NCI-H187 (cell line): ENCODE results near the gene LDLRAD4.
"Not testable (repeated sequence)": the region's sequence is repeated elsewhere in the genome, so short reads cannot be mapped to it uniquely, and the experiment has no call there.

ENCODE experiments used
- DNase-seq, 2 experiments: peaks; one replicate each; lab custom pipeline; 2025; lab: John Stamatoyannopoulos, UW

Gene LDLRAD4

DNA sequence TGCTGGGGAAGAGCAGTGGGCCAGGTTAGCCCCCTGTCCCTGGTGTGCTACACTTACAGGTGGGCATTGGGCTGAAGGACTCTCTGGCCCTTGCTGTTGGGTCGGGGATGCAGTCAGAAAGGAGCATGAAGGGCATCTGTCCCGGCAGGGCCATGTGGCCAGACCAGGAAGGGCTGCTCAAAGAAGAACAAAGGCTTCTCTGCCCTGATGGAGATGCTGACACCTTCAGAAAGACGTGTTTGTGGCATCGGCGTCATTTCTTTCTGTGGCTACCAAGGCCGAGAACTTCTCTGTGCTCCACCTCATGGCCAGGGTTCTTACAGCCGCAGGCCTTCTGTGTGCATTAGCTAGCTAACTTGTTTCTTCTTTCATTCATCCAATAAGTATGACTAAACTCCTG lies 268.7 kb downstream of the LDLRAD4 start:
- no peak for DNase-seq

DNA sequence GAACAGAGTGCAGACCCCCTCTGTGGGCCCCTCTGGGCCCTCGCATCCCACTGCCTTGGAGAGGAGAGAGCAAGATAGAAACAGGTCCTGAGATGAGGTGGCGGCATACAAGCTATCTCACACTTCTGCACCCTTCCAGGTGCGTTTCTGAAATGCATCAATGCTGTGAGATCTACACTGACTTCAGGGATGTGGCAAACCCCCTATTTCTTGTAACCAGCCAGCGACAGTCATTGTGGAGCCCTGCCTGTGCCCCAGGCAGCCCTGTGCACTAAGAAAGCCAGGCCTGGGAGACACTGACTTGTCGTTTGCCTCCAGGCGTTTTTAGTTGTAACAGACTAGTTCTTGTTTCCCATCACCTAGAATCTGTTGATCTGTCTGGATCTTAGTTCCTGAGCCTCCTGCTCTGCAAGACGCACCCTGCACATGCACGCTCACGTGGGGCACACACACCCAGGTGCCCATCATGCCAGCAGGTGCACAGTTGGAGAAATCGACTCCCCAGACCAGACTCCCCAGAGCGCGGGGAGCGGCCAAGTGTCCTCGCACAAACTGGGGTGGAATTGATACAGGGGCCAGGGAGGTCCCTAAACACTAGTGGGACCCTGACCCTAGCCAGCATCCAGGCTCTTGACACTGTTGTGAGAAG lies 269.8 kb downstream of the LDLRAD4 start:
- no peak for DNase-seq

DNA sequence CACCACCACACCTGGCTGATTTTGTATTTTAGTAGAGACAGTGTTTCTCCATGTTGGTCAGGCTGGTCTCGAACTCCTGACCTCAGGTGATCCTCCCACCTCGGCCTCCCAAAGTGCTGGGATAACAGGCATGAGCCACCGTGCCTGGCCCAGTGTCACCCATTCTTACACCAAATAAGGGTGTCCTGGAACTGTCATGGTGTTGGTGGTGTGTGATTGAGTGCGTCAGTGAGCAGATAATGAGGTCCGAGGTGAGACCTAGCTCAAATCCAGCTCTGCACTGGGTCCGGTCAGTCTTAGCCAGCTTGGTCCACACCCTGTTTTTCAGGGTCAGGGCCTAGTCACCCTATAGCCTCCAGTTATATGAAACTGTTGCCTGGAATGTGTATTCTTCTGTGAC lies 270.7 kb downstream of the LDLRAD4 start:
- not testable (repeated sequence) for DNase-seq

DNA sequence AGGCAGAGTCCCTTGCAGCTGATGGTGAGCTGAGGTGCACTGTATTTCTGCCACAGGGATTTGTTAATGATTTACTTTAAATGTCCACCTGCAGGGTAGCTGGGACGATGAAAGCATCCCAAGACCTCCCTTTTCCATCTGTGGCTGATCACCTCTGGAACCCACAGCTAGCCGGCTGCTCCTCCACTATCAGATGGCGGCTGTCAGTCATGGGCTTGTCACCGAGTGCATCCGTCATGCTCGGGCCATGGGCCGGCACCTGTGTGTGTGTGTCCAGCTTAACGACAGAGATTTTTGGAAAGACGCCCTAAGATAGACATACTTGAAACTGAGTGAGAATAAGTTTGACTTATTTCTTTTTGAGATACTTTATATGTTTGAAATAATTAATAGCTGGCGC lies 272.6 kb downstream of the LDLRAD4 start:
- DNase-seq, result no peak

DNA sequence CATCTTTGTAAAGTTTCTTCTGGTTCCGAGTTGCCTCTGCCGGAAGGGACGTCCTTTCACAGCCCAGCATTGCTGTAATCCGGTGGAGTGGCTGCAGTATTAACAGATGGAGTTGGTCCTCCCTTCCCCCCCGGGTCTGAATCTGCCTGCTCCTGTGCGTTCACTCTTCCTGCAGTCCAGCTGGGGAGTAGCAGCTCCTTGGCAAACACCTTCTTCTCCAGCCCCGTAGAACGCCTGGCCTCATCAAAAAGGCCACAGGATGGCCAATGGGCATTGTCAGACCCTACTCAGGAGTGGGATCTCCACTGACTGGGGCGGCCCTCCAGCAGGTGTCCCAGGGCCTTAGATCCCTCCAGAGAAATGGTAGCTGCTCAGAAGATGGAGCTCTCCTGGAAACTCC lies 273.8 kb downstream of the LDLRAD4 start:
- no peak for DNase-seq

DNA sequence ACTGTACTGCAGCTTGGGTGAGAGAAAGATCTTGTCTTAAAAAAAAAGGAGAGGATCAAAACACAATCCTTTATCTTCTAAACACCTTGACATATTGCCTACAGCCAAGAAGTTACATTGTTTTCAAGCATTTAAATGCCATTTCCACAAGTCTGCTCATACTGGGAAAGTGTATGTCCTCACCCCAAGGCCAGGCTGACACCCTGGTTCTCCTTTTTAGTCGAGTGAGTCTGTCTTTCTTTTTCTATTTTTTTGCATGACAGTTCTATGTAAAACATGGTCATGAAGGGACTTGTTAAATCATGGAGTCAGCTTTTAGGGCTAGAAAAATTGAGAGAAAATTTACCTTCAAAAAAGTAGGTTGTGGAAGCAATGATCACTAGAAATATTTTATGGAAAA lies 274.5 kb downstream of the LDLRAD4 start:
- no peak for DNase-seq

DNA sequence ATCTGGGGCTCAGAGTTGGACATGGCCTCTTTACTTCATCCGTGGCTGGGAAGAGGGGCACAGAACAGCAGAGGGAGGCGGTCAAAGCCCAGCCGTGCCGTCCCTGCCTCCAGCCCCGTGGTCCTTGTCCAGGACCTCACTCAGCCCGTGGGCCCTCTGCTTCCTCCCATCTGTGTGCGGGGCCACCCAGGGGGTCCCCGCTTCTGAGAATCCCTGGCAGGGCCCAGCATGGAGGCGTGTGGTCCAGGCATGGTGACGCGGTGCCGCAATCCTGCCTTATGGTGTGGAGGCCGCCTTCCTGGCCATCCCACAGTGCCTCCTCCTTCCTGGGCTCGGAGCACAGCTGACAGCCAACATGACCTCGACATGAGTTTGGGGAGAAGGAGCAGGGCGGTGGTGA lies 275.2 kb downstream of the LDLRAD4 start:
- no peak for DNase-seq

DNA sequence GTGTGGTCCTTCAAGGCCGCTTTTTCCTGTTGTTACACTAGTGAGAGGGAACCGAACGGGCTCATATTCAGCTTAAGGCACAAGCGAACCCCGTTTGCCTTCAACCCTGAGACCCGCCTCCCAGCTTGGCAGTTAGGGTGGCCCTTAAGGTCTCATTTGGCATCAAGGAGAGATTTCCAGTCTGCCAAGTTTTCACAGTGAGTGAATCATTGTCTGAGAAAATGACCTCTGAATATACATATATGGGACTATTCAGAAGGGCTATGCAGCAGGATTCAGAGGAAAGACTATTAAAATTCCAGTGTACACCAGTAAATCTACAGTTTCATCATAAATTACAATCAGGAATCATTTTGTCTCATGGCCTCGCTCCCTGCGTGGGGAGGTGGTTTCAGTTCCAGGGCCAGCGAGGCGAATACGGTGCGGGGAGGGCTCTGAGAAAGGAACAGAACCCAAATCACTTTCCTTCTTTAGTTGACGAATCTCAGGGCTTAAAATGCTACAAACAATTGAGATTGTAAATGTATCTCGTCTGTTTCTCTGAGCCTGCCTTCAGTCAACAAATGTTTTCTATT lies 276.4 kb downstream of the LDLRAD4 start:
- DNase-seq, result no peak

DNA sequence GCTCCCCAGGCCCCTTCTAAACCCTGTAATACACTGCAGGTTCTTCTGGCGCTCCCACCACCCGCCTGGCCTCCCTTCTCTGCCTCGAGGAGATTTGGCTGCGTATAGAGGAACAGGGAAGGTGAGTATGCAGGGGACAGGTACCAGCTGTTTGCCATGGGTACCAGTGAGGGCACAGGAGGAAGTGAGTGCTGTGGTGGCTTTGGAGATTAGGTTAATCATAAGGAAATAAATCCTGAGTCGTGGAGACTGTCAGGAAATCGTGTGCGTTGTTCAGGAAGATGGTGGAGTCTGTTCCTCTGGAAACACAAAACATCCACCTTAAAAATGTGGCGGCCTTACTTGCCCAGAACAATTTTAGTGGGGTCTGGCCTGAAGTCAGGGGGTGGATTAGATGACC lies 277.4 kb downstream of the LDLRAD4 start:
- no peak for DNase-seq

DNA sequence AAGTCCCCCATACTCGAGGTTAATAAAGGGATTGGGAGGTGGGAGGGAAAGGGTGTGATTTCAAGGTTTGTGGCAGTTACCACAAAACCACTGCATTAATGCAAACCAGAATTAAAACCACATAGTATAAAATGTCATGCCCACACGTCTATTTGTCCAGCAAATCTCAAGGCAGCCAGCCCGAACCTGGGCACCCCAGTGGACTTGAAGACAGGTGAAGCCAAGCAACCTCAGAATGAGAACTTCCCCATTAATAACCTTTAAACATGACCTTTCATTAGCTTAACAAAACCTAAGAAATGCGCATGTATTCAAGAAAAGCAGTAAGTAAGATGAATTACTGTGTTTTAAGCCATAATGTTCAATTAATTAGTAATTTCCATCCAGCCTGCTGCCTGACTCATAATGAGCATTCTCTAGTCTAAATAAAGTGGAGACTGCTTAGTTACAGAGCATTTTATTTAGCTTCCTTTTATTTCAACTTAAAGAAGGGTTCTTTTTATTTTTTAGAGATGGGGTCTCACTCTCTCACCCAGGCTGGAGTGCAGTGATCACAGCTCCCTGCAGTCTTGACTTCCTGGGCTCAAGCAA lies 278.2 kb downstream of the LDLRAD4 start:
- DNase-seq, result no peak

DNA sequence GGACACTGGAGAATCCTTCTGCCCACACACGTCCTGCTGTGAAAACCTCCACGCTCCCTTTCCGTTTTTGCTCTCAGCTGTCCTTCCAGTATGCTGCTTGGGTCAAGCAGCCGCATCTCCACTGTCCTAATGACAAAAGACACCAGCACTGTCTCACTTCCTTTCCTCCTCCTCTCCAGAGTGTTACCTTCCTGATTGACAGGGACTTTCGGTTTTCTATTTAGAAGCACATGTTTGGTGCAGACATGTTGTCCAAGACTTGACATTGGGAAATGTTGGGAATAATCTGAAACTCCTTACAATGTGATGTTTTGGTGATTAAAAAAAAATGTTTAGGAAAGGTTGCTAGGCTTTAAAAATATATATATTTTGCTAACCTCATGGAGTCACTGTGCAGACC lies 281.2 kb downstream of the LDLRAD4 start:
- no peak for DNase-seq

DNA sequence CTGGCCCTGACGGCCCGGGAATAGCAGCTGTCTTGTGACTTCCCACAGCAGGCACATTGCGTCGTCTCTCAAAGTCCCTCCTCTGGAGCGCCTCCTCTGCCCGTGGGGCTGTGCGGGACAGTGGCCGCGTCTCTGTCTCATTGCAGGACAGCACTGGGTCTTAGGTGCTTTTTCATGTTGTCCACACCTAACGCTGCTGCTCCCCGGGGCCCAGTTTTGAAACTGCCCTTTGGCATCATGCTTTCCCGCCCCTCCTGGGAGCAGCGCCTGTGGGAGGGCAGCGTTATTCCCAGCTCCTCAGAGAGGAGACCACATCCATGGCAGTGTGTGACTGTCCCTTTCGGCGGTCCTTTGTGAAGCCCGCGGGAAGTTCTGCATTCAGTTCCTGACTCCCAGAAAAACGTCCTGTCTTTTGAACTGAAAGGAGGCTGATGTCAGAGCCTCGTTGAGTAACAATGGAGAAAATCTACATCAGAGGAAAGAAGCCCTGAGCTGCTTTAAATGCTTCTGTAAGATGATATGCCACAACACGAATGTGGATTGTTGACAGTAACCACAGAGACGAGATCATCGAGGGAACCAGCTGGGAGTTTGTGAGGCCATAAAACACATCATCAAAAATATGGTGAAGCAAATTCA lies 281.8 kb downstream of the LDLRAD4 start:
- no peak for DNase-seq

DNA sequence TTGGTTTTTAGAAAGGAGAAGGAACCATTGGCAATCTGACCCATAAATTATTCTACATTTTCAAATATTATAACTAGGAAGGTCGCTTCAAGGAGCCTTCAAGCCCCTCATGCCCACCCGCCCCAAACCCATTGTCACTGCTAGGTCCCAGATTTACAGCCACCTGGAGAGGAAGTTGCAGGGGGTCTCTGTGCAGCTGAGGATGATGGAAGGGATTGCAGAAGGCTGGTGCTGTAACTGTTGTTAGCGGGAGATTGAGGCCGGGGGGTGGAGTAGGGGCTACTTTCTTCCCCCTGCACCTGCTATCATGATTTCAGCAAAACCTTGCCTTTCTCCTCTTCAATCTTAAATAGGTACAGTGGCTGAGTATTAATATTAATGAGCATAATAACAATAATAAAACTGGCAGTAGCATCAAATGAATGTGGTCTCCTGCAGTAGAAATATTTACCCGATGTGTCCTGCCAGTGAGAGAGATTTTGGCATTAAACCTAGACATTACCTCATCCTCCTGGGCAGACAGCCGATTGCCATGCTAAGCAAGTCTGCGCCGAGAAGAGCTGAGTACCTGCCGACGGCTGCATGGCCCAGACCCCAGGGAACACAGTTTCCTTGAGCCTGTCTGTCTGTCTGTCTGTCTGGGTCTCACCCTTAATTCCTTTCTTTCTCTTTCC lies 282.4 kb downstream of the LDLRAD4 start:
- DNase-seq, result no peak

DNA sequence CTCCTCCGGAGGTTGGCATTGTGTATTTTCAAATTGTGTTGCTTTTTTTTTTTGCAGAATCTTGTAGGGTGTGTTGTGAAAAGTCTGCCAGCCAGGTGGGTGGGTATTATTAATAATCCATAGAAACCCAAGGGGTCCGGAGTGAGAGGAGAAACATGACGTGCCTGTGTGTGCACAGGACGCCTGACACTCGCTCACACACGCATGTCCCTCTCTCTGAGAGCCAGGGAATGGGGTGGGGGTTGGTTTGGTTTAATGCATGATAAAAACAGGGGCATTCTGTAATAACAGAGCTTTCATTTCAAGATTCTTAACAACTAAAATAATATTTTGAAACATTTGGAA lies 283.0 kb downstream of the LDLRAD4 start:
- no peak for DNase-seq

DNA sequence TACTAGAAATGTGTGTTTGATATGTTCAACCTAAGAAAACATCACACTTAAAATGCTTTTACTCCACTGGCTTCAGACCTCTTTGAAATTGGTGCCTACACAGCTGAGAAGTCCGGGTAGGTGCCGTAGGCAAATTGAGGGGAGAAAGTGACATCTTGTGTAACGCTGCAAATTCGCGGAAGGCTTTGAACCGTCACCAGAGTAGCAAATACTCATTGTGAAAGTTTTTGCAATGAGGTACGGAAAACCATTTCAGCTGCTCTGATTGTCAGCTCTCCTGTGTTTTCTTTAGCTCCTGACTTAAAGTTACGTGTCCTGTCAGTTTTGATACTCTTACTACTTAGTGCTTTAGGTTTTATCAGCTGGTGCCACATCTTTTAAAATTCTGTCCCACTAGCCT lies 283.3 kb downstream of the LDLRAD4 start:
- no peak for DNase-seq

DNA sequence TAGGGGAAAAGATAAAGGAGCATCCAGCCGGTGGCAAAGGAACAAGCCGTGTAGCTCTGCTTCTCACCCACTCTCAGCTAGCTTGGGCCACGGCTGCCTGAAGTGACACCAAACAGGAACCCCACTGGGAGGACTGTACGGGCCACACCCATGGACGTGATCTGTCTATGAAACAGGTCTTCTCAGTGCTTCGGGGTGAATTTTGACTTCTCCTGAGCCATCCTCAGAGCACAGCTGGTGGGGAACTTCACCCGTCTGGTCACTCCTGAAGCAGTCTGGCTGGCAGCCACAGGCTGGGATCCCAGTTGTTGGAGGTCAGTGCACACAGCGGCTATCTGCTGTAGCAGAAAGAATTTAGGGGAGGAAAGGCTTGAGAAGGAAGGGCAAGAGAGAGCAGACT lies 284.0 kb downstream of the LDLRAD4 start:
- no peak for DNase-seq

DNA sequence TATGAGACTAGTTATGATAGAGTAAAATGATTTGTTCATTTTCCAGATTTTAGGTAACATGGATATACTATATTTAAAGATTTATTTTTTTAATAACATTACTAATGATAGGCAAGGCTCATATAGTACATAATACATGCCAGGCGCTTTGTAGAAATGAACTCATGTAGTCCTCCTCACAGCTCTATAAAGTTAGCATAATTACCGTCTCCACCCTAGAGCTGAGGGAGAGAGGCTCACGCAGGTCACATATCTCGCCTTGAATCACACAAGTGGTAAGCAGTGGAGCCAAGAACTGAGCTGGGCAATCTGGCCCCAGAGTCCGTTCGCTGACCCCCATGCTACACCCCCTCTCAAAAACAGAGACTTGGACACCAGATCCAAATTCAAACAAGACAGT lies 285.3 kb downstream of the LDLRAD4 start:
- DNase-seq, result no peak

DNA sequence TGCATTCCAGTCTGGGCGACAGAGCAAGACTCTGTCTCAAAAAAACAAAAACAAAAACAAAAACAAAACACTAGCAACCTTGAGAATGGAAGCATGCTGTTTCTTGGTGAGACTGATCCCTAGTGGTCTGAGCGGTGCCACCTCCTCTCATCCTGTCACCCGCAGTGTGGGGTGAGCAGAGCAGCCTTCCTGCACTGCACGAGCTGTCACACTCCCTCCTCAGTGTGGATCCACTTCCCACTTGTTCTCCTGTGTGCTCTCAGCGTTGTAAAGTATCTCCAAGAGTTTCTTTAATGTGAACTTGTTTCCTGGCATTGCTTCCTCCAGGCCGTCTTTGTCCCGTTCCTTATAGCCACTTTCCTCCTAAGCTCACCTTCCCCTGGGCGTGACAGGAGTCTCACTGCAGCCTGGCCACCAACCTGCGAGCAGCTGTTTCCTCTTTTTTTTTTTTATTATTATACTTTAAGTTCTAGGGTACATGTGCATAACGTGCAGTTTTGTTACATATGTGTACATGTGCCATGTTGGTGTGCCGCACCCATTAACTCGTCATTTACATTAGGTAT lies 287.3 kb downstream of the LDLRAD4 start:
- no peak for DNase-seq

DNA sequence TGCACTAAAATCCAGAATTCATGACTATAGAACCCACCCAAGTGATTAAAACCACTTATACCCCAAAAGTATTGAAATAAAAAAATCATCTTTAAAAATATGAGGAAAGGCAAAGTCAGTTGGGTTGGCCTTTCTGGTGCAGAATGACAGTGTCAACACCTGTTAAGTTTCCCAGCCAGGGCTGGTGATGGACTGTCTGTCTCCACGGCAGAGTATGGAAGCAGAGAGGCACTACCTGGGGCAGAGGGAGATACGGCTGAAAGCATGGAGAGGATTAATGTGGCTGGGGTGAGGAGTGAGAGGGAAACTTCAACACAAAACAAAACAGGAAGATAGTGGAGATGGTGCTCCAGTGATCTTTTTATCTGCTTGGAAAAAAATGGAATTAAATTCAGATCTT lies 292.0 kb downstream of the LDLRAD4 start:
- DNase-seq, result no peak

DNA sequence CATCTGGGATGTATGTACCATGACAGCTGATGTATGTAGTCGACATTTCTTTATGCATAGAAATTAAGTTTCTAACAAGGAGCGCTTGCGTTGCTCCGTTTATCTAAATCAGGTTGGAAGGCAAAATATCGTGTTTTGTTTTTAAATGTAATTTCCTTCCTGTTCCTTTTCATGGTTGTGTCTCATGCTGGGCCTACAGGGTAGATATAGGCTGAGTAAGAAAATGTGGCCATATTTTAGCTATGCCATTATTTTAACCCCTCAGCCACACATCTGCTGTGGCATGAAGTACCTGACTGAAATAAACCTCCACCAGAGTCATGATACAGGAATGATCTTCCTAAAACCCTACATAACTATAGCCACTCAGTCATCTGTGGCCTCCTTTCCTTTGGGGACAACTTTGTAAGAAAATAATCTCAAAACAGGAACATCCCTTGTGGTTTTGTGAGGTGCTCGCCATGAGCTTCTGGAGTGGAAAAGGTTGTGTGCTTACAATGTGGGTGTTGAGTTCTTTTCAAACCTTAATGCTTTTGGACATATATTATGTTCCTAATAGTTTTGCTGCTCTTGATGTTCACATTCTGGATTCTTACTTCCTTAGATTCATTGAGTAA lies 293.5 kb downstream of the LDLRAD4 start:
- DNase-seq, result no peak

DNA sequence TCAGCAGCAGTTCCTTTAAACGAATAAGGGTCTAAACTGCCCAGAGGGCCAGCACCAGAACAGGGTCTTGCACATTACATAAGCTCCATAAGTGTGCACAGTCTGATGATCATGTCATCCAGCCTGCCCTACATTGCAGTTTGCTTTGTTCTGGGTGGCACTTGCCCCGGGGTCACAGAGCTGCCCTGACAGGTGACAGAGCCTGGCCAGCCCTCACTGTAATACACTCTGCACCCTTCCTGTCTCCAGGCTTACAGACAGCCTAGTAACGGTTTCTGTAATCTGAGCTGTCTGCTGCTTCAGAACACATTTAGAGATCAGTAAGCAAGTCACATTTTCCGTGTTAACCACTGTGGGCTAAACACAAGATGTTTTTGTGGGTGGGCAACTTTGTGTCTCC lies 294.5 kb downstream of the LDLRAD4 start:
- no peak for DNase-seq

DNA sequence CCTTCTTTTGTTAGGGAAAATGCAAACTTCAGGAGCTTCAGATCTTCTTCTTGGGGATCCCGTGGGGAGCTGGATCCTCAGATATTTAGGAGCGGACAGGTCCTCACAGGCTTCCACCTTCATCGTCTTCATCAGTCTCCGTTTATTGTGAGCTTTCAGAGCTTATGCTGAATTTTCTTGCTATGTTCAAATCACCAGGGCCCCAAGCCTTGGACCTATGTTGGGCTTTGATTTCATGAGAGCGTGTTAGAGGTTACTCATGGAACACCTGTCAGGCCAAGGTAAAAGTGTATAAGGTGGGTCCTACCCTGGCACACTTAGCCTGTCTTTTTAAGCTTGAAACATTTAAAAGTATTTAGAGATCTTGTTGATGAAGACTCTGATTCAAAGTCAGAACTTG lies 294.9 kb downstream of the LDLRAD4 start:
- no peak for DNase-seq
